HG03045 (cell line): ENCODE data around the gene CLK4.

Experiments used
- ATAC-seq: cut with Tn5 transposase; IDR thresholded peaks from one replicate; pipeline ENCODE4 v1.9.1; 2021; ENCODE audit warnings: mild to moderate bottlenecking, moderate library complexity; ENCODE audit not compliant: unreplicated experiment

Gene CLK4

GRCh38 chr5:178560911-178561310 is 65.9 kb downstream of the CLK4 start:
- no peak for ATAC-seq

GRCh38 chr5:178557416-178557815 is 69.4 kb downstream of the CLK4 start:
- ATAC-seq: no peak

- no peak for ATAC-seq
Measured at GRCh38 chr5:178555771-178556211, 71.1 kb downstream of the CLK4 start.

DNA sequence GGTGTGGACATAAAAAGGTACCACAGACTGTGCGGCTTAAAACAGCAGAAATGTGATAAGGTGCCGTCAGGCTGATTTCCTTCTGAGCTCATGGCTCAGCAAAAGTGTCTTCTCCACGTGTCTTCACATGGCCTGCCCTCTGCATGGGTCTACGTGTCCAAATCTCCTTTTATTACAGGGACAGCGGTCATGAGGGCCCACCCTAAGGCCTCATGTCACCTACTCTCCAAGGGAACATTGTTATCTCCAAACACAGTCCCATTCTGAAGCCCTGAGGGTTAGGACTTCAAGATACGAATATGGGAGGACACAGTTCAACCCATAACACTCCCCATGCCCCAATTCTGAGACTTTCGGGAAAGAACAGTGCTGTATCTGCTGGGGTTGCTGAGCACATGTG is 71.8 kb downstream of the CLK4 start:
- no peak for ATAC-seq

DNA sequence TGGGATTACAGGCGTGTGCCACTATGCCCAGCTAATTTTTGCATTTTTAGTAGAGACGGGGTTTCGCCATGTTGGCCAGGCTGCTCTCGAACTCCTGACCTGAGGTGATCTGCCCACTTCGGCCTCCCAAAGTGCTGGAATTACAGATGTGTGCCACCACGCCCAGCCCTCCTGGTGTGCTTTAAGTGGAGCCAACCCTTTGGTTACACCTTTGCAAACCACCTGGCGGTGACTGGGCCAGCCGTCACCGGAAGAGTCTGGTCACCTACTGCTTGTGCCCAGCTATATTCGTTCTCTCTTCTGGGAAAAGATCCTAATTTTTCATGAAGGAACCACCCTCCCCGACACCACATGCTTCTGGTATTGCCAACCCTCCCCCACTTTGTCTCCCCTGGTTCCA is 72.5 kb downstream of the CLK4 start:
- ATAC-seq: no peak

- no peak for ATAC-seq
Measured at GRCh38 chr5:178553517-178553916, 73.3 kb downstream of the CLK4 start.
